Measurements from ENCODE around the gene ALPI.

Gene ALPI

GRCh38 chr2:232488721-232489300 lies 32.9 kb downstream of the ALPI start:
- no peak for DNase-seq (ENCODE audit: extremely low read depth, low read depth)
- TF ChIP-seq CTCF (IDR thresholded peaks at IDR 0.05; ENCODE audit: low read depth, low read length), result no peak

- DNase-seq (ENCODE audit: extremely low read depth, low read depth), result no peak
- no peak for TF ChIP-seq CTCF (IDR thresholded peaks at IDR 0.05; ENCODE audit: low read depth, low read length)
These were observed 33.7 kb downstream of the ALPI start for GRCh38 chr2:232489516-232490220.

- no peak for TF ChIP-seq CTCF (IDR thresholded peaks at IDR 0.05; ENCODE audit: low read depth, low read length)
- no peak for DNase-seq (ENCODE audit: extremely low read depth, low read depth)
These were observed 34.5 kb downstream of the ALPI start for GRCh38 chr2:232490221-232491138.

GRCh38 chr2:232491139-232491780 lies 35.3 kb downstream of the ALPI start:
- DNase-seq (ENCODE audit: extremely low read depth, low read depth), result no peak
- no peak for TF ChIP-seq CTCF (IDR thresholded peaks at IDR 0.05; ENCODE audit: low read depth, low read length)

- DNase-seq (ENCODE audit: extremely low read depth, low read depth), result no peak
- TF ChIP-seq CTCF (IDR thresholded peaks at IDR 0.05; ENCODE audit: low read depth, low read length), result no peak
These were observed 36.4 kb downstream of the ALPI start for GRCh38 chr2:232492236-232492848.

- TF ChIP-seq CTCF (IDR thresholded peaks at IDR 0.05; ENCODE audit: low read depth, low read length), result no peak
These were observed 37.2 kb downstream of the ALPI start for GRCh38 chr2:232492963-232493700.

More at GRCh38 chr2:232492963-232493700, 37.2 kb downstream of the ALPI start:
- no peak for DNase-seq (ENCODE audit: extremely low read depth, low read depth)
